GM19043 (cell line): ENCODE data around the gene WASF2.

Experiments used
- ATAC-seq: cut with Tn5 transposase; IDR thresholded peaks from one replicate; pipeline ENCODE4 v1.9.1; 2021; ENCODE audit warnings: low read depth; ENCODE audit not compliant: unreplicated experiment

The WASF2 gene

DNA sequence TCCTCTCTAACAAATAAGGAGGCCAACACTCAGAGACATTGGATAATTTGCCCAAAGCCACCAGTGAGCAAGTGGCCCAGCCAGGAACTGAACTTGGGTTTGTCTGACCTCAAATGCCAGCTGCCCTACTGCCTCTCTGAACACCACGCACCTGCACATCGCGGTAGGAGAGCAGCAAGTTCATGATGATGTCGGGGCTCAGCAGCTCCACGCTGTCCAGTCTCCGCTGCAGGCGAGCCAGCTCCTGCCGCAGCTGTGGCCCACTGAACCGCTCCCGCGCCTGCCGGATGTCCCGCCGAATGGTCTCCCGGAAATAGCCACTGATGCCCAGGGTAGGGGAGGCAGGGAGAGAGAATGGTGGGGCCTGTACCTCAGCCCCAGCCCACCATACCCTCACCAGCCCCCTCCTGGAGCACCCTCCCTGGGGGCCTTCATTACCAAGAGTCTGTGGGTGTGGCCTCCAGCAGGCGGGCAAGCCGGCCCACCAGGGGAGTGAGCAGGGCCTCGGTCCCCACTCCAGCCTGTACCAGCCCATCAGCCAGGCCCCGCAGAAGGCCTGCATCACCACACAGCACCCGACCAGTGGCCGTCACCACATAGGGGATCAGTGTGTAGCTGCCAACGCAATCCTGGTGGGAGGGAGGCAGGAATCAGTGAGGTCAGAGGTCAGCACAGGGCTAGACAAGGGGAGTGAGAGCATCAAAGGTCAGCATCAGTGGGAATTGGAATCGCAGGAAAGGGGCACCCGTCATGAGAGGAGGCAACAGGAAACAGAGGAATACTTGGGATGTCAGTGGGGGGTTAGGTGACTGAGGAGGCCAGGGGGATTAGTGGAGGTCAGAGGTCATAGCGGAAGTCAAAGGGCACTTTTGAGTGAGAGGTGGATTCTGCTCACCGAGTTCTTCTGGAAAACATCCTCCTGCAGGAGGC, 125.9 kb downstream of the WASF2 start:
- no peak for ATAC-seq

GRCh38 chr1:27361553-27361952, 128.4 kb downstream of the WASF2 start:
- no peak for ATAC-seq

DNA sequence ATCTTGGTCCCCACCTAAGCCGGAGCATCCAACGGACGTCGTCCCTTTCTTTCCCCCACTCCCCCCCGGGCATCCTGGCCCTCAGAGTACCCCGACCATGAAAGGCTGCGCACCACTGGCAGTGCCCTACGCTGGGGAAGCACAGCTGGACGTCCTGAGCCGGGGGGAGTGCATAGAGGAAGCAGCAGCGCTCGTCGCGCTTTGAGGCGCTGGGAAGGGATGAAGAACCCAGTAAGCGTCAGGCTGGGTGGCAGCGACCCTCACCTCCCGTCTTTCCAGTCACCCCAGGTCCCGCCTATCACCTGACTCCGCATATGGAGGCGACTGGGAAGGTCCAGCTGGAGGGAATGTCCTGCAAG, 128.9 kb downstream of the WASF2 start:
- ATAC-seq, result no peak

DNA sequence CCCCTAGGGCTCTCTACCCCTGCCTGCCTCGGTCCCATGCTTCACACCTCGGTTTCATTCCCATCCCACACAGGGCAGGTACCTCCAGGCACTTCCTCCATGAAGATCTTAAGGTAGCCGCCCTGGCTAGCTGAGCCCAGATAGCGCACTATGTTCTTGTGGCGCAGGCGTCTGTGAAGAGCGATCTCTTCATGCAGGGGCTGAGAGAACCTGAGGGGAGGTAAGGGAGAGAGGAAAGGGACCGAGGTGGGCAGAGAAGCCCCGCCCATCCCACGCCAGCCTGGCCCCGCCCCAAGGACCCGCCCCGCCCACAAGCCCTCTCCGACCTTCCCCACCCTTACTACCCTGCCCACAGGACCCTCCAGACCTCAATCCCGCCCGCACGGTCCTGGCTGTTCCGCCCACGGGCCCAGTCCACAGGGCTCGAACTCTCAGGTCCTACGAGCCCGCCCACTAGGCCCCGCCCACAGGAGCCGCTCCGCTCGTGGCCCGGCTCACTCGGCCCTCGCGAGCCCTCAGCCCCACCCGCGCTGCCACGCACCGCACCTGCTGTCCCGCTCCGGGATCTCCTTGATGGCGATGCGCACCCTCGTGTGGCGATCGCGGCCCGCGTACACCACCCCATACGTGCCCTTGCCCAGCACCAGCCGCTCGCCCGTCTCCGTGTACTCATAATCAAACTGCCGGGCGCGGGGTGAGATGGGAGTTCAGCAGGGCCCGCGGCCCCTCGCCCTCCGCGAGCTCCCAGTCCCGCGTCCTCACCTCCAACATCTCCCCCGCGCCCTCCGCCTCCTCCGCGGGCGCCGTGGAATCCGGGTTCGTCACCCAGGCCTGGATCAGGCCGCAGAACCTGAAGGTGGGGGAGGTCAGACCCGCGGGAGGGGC, 129.6 kb downstream of the WASF2 start:
- no peak for ATAC-seq

DNA sequence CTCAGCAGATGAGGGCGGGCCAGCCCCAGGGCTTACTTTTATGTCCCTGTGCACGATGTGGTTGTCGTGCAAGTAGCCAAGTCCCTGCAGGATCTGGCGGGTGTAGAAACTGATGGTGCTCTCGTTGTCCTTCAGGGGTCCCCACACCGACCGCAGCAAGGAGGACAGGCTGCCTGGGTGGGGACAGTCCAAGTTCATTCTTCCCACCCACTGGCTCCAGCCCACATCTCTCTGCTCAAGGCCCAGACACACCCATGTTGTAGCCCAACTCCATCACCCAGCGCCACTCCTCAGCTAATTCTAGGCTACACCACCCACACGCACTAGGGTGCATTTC, 130.2 kb downstream of the WASF2 start:
- ATAC-seq, result no peak

DNA sequence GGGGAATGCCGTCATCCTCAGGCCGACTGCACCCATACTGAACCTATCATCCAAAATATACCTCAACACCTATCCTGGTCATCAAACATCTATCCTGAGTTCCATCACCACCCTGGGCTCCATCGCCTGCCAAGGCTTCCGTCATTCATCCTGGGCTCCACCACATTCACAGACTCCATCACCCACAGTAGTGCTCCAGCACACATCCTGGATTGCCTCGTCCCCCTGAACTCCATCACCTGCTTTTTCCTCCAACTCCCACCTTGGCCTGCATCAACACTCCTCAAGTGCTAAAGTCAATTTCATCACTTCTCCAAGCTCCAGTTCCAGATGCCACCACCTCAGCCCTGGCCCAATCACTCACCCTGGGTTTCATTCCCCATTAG, 131.0 kb downstream of the WASF2 start:
- no peak for ATAC-seq

DNA sequence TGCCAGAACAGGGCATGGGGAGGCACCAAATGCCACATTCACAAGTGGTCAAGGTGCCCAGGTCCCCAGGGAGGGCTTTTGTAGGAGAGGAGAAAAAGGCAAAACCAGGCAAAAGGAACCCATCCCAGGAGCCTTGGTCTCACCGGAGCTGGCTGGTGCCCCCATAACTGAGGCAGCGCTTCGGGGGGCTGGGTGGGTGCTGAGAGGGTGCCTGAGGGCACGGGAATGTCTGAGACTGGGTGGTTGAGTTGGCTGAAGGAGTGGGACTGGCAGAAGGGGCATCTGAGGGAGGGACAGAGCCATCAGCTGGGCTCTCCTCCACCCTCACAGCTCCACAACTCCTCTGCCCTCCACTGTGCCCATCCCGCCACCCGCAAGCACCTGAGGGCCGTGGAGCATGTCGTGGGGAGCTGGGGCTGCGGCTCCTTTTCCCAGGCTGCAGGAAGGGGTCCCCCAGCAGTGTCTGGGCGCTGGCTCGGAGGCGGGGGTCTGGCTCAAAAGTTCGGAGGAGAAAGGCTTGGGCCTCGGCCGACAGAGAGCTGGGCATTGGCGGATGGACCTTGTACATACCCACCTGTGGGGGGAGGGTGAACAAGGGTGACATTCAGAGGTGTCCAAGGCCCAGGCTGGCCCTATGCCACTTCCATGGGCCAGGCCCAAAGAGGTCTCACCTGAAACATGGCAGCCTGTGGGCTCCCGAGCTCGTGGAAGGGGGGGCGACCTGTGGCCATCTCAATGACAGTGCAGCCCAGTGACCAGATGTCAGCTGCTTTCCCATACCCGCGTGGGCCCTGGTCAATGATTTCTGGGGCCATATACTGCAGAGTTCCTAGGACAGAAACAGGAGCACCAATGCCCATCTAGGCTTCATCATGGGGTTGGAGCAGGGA, 131.7 kb downstream of the WASF2 start:
- ATAC-seq, result no peak

GRCh38 chr1:27357281-27358037, 132.5 kb downstream of the WASF2 start:
- ATAC-seq, result no peak

- ATAC-seq, result no peak
These were observed 133.2 kb downstream of the WASF2 start for GRCh38 chr1:27356619-27357280.

- no peak for ATAC-seq
These were observed 133.7 kb downstream of the WASF2 start for GRCh38 chr1:27356277-27356618.

DNA sequence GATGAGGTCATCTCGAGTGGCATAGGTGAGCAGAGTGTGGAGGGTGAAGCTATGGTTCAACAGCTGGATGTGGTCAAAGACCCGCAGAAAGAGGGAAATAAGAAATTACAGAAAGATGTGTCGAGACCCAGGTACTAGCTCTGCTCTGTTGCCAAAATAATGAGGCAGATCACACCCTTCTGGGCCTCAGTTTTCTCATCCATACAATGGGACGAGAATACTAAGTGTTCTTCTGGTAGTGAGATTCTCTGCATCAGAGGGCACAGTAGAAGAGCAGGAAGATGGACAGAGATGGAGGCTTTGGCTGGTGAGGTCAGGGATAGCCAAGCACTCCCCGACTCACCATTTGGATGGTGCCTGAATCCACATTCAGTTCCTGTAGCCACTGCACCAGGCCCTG, 134.3 kb downstream of the WASF2 start:
- no peak for ATAC-seq
